ENCODE data around the gene SH3GL2.

GRCh38 chr9:17682684-17683083 lies 103.8 kb downstream of the SH3GL2 start:
- TF ChIP-seq EZH2 (IDR thresholded peaks at IDR 0.05; ENCODE audit: insufficient read depth, poor library complexity, severe bottlenecking): no peak
- no peak for TF ChIP-seq EZH2phosphoT487 (IDR thresholded peaks at IDR 0.05; ENCODE audit: insufficient read depth, low read depth)

Data from GM23248 (cell line).